Naive thymus-derived CD4-positive, alpha-beta T cell (primary cell): ENCODE results near the gene SLC39A11. TPM values are rescaled to one million over a fixed set of nuclear protein-coding genes. Genes with fewer than 3 reads are reported as not detected.

ENCODE experiments used
- ATAC-seq: fragments of 150-1000 bp; cut with Tn5 transposase; 2 replicates; pipeline ENCODE4 v1.10.0; 2021; ENCODE audit warnings: mild to moderate bottlenecking, moderate library complexity
- CTCF ChIA-PET: fragments of 350-600 bp; sonication (Branson Sonifier 250); formaldehyde crosslinking; loops from one replicate; lab custom pipeline; 2021; ENCODE audit warnings: antibody characterized with exemption; lab: Charles Lee
- POLR2A ChIA-PET: fragments of 350-600 bp; sonication (Branson Sonifier 250); formaldehyde crosslinking; loops from one replicate; lab custom pipeline; 2021; ENCODE audit warnings: antibody characterized with exemption, inconsistent platforms; lab: Charles Lee
- DNase-seq, 9 donors: peaks; one replicate each; pipeline versions ENCODE4 v3.0.0 to v3.0.0-alpha.2; 2020 to 2022; ENCODE audit warnings: mixed read lengths in 1 of 9
- H3K27ac ChIP-seq: one replicate; pipeline ENCODE4 v1.7.0; 2013; ENCODE audit warnings: mild to moderate bottlenecking, low read depth, low read length, moderate library complexity
- H3K27me3 ChIP-seq, 2 donors: one replicate each; pipeline ENCODE4 v1.7.0; 2013; ENCODE audit warnings: low read length in 2 of 2, mild to moderate bottlenecking in 2 of 2, moderate library complexity in 2 of 2; ENCODE audit not compliant: control insufficient read depth in 2 of 2, insufficient read depth in 2 of 2
- H3K36me3 ChIP-seq, 3 experiments: 1 replicate in 2 of 3; 2 replicates in 1 of 3; pipeline ENCODE4 v1.7.0; 2013; ENCODE audit warnings: low read length in 3 of 3, mild to moderate bottlenecking in 3 of 3, moderate library complexity in 1 of 3; ENCODE audit not compliant: insufficient read depth in 3 of 3, control insufficient read depth in 2 of 3
- H3K4me1 ChIP-seq, 2 donors: one replicate each; pipeline ENCODE4 v1.7.0; 2013; ENCODE audit warnings: low read length in 2 of 2, mild to moderate bottlenecking in 2 of 2, moderate library complexity in 1 of 2; ENCODE audit not compliant: control insufficient read depth in 2 of 2, insufficient read depth in 2 of 2
- H3K4me3 ChIP-seq: 2 replicates; pipeline ENCODE4 v1.7.0; 2013; ENCODE audit warnings: mild to moderate bottlenecking, low read length
- H3K9me3 ChIP-seq, 3 experiments: 1 replicate in 2 of 3; 2 replicates in 1 of 3; pipeline ENCODE4 v1.7.0; 2013; ENCODE audit warnings: low read length in 3 of 3; ENCODE audit not compliant: control insufficient read depth in 2 of 3
- H3K27ac Mint-ChIP-seq, 9 donors: one replicate each; pipeline ENCODE4 v1.8.0; 2020 to 2022; ENCODE audit warnings: mixed read lengths in 9 of 9, mild to moderate bottlenecking in 8 of 9, moderate library complexity in 5 of 9, inconsistent platforms in 2 of 9
- H3K27me3 Mint-ChIP-seq, 5 donors: one replicate each; pipeline ENCODE4 v1.8.0; 2021 to 2022; ENCODE audit warnings: mixed read lengths in 5 of 5, mild to moderate bottlenecking in 1 of 5
- H3K36me3 Mint-ChIP-seq, 5 donors: one replicate each; pipeline ENCODE4 v1.8.0; 2020 to 2022; ENCODE audit warnings: mixed read lengths in 5 of 5, mild to moderate bottlenecking in 3 of 5, inconsistent platforms in 1 of 5
- H3K4me1 Mint-ChIP-seq, 7 donors: one replicate each; pipeline ENCODE4 v1.8.0; 2020 to 2022; ENCODE audit warnings: mixed read lengths in 7 of 7, mild to moderate bottlenecking in 3 of 7, inconsistent platforms in 1 of 7
- H3K4me3 Mint-ChIP-seq, 10 donors: one replicate each; pipeline ENCODE4 v1.8.0; 2020 to 2022; ENCODE audit warnings: mild to moderate bottlenecking in 10 of 10, mixed read lengths in 10 of 10, moderate library complexity in 6 of 10, inconsistent platforms in 2 of 10
- H3K9me3 Mint-ChIP-seq, 11 donors: one replicate each; pipeline ENCODE4 v1.8.0; 2020 to 2022; ENCODE audit warnings: mixed read lengths in 11 of 11, mild to moderate bottlenecking in 4 of 11, inconsistent platforms in 1 of 11, moderate library complexity in 1 of 11
- intact Hi-C, 2 donors: fragments of 100-400 bp; cut with micrococcal nuclease; formaldehyde crosslinking; loops; one replicate each; pipeline ENCODE4 v1.15.1; 2023
- polyA plus RNA-seq, 2 donors: library from polyadenylated mRNA; unstranded; fragments of 300-500 nt; fragmentation: Illumina TruSeq; gene quantifications; one replicate each; pipeline ENCODE4 v1.2.3, GENCODE V29; 2021
- total RNA-seq, 6 experiments: library from RNA in 5 of 6; stranded (reverse) in 5 of 6; gene quantifications; 1 replicate in 5 of 6; 2 replicates in 1 of 6; pipeline ENCODE4 v1.2.3 and lab custom pipeline; 2021 to 2026

SLC39A11 gene
- total and polyA plus RNA-seq, 7 experiments from 2014 or later = 8.5 to 36.7 (median 19.8) TPM

GRCh38 chr17:72843591-72843990 lies 248.9 kb downstream of the SLC39A11 start:
- Histone ChIP-seq H3K27ac (no peak overlapping the region), H3K36me3 (peaks cover 0 to 13% (median 0%) of the 10 kb centered on the region in 3 experiments), H3K9me3 (peaks cover 0 to 8% (median 0%) of the 10 kb centered on the region in 3 experiments), H3K4me1 (no peaks in the 10 kb centered on the region), H3K4me3 (no peak overlapping the region), H3K27me3 (no peaks in the 10 kb centered on the region)
- ChIA-PET CTCF (no interaction called here), POLR2A (no interaction called here)
- no peak overlapping the region for H3K4me3 Mint-ChIP-seq
- H3K36me3 Mint-ChIP-seq = peaks cover 5 to 83% (median 68%) of the 10 kb centered on the region in 5 donors
- H3K4me1 Mint-ChIP-seq = no peaks in the 10 kb centered on the region
- no peak overlapping the region for H3K27ac Mint-ChIP-seq
- DNase-seq (no peak), ATAC-seq (no peak)
- H3K27me3 Mint-ChIP-seq = no peaks in the 10 kb centered on the region
- peaks cover 3 to 16% (median 10%) of the 10 kb centered on the region in 11 donors for H3K9me3 Mint-ChIP-seq
- intact Hi-C loops = no loop called here

- H3K27me3 ChIP-seq = no peaks in the 10 kb centered on the region
- Mint-ChIP-seq H3K4me1 (no peaks in the 10 kb centered on the region), H3K4me3 (no peak overlapping the region), H3K27ac (no peak overlapping the region), H3K27me3 (no peaks in the 10 kb centered on the region), H3K36me3 (peaks cover 10 to 77% (median 68%) of the 10 kb centered on the region in 5 donors), H3K9me3 (peaks cover 3 to 20% (median 10%) of the 10 kb centered on the region in 11 donors)
- ChIA-PET CTCF (no interaction called here), POLR2A (no interaction called here)
- intact Hi-C loops = no loop called here
- no peaks in the 10 kb centered on the region for H3K4me1 ChIP-seq
- no peak overlapping the region for H3K27ac ChIP-seq
- H3K9me3 ChIP-seq = peaks cover 0 to 8% (median 0%) of the 10 kb centered on the region in 3 experiments
- H3K4me3 ChIP-seq = no peak overlapping the region
- DNase-seq (no peak), ATAC-seq (no peak)
- peaks cover 0 to 10% (median 0%) of the 10 kb centered on the region in 3 experiments for H3K36me3 ChIP-seq
Measured at GRCh38 chr17:72840019-72840418, 252.5 kb downstream of the SLC39A11 start.

DNA sequence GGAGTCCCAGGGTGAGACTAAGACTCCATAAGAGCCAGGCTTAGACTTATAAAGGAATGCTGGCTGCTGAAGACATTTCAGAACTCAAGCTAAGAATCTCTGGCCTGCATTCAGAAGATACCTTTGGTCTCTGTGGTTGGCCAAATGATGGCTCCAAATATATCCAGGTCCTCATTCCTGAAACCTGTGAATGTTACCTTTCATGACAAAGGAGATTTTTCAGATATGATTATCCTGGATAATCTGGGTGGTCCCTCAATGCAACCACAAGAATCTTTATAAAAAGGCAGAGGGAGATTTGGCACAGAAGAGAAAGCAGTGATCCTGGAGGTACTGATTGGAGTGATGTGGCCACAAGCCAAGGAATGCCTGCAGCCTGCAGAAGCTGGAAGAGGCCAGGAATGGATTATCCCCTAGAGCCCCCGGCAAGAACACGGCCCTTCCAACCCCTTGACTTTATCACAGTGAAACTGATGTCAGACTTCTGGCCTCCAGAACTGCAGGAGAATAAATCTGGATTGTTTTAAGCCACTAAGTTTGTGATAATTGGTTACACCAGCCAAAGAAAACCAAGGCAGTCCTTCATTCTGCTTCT lies 253.3 kb downstream of the SLC39A11 start:
- Histone ChIP-seq H3K4me3 (no peak overlapping the region), H3K27me3 (no peaks in the 10 kb centered on the region), H3K27ac (no peak overlapping the region), H3K36me3 (peaks cover 0 to 10% (median 0%) of the 10 kb centered on the region in 3 experiments), H3K4me1 (no peaks in the 10 kb centered on the region), H3K9me3 (peaks cover 0 to 8% (median 0%) of the 10 kb centered on the region in 3 experiments)
- Mint-ChIP-seq H3K27me3 (no peaks in the 10 kb centered on the region), H3K27ac (no peak overlapping the region), H3K9me3 (peaks cover 1 to 20% (median 10%) of the 10 kb centered on the region in 11 donors), H3K36me3 (peaks cover 8 to 77% (median 68%) of the 10 kb centered on the region in 5 donors), H3K4me1 (no peaks in the 10 kb centered on the region), H3K4me3 (no peak overlapping the region)
- intact Hi-C loops = no loop called here
- ATAC-seq = no peak
- ChIA-PET POLR2A (no interaction called here), CTCF (no interaction called here)
- no peak for DNase-seq

DNA sequence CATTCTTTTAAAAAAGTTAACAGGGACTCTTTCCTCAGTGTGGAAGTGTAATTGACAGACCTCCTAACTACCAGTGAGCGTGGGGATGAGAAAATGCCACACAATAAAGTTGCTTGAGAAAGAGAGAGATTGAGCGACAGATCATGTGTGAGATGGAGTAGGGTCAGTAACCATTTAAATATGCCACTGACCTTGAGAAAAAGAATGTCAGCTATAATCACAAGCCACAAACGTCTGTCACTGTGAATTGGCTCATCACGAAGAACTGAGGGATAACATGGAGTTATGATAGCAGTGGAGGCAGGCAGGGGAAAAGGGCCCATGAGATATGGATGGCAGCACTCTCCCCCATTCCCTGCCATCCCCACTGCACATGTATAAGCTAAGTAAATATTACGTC lies 253.9 kb downstream of the SLC39A11 start:
- DNase-seq (no peak), ATAC-seq (no peak)
- CTCF ChIA-PET = no interaction called here
- H3K27me3 Mint-ChIP-seq = no peaks in the 10 kb centered on the region
- H3K4me1 Mint-ChIP-seq = no peaks in the 10 kb centered on the region
- H3K9me3 ChIP-seq = peaks cover 0 to 8% (median 0%) of the 10 kb centered on the region in 3 experiments
- no peak overlapping the region for H3K27ac Mint-ChIP-seq
- no peak overlapping the region for H3K4me3 Mint-ChIP-seq
- no peak overlapping the region for H3K4me3 ChIP-seq
- intact Hi-C loops = no loop called here
- no peaks in the 10 kb centered on the region for H3K27me3 ChIP-seq
- H3K9me3 Mint-ChIP-seq = peaks cover 1 to 20% (median 10%) of the 10 kb centered on the region in 11 donors
- peaks cover 0 to 10% (median 0%) of the 10 kb centered on the region in 3 experiments for H3K36me3 ChIP-seq
- H3K27ac ChIP-seq = no peak overlapping the region
- peaks cover 8 to 72% (median 61%) of the 10 kb centered on the region in 5 donors for H3K36me3 Mint-ChIP-seq
- POLR2A ChIA-PET = no interaction called here
- no peaks in the 10 kb centered on the region for H3K4me1 ChIP-seq

DNA sequence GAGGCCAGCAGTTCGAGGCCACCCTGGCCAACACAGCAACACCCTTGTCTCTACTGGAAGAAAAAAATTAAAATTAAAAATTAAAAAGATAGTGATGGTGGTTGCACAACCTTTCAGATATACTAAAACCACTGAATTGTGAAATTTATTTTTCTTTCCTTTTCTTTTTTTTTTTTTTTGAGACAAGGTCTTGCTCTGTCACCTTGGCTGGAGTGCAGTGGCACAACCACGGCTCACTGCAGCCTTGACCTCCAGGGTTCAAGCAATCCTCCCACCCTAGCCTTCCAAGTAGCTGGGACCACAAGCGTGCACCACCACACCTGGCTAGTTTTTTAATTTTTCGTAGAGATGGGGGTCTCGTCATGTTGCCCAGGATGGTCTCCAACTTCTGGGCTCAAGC lies 254.4 kb downstream of the SLC39A11 start:
- intact Hi-C loops = no loop called here
- Histone ChIP-seq H3K4me3 (no peak overlapping the region), H3K27me3 (no peaks in the 10 kb centered on the region), H3K36me3 (peaks cover 0 to 10% (median 0%) of the 10 kb centered on the region in 3 experiments), H3K4me1 (no peaks in the 10 kb centered on the region), H3K9me3 (peaks cover 0 to 8% (median 0%) of the 10 kb centered on the region in 3 experiments), H3K27ac (no peak overlapping the region)
- Mint-ChIP-seq H3K4me1 (no peaks in the 10 kb centered on the region), H3K27me3 (no peaks in the 10 kb centered on the region), H3K36me3 (peaks cover 8 to 70% (median 56%) of the 10 kb centered on the region in 5 donors), H3K9me3 (peaks cover 1 to 20% (median 10%) of the 10 kb centered on the region in 11 donors), H3K4me3 (no peak overlapping the region), H3K27ac (no peak overlapping the region)
- ChIA-PET CTCF (no interaction called here), POLR2A (no interaction called here)
- DNase-seq (no peak), ATAC-seq (no peak)

GRCh38 chr17:72837335-72837734 lies 255.2 kb downstream of the SLC39A11 start:
- Histone ChIP-seq H3K4me1 (no peaks in the 10 kb centered on the region), H3K27ac (no peak overlapping the region), H3K27me3 (no peaks in the 10 kb centered on the region), H3K36me3 (peaks cover 0 to 10% (median 0%) of the 10 kb centered on the region in 3 experiments), H3K4me3 (no peak overlapping the region), H3K9me3 (peaks cover 0 to 8% (median 0%) of the 10 kb centered on the region in 3 experiments)
- Mint-ChIP-seq H3K27ac (no peak overlapping the region), H3K36me3 (peaks cover 8 to 66% (median 50%) of the 10 kb centered on the region in 5 donors), H3K9me3 (peaks cover 1 to 20% (median 10%) of the 10 kb centered on the region in 11 donors), H3K4me1 (no peaks in the 10 kb centered on the region), H3K27me3 (no peaks in the 10 kb centered on the region), H3K4me3 (no peak overlapping the region)
- ChIA-PET POLR2A (no interaction called here), CTCF (no interaction called here)
- no peak for ATAC-seq
- intact Hi-C loops = no loop called here
- no peak for DNase-seq
